GM21381 (cell line): ENCODE results near the gene GHRL.

ENCODE experiments used
- ATAC-seq: cut with Tn5 transposase; IDR thresholded peaks from one replicate; pipeline ENCODE4 v1.9.1; 2021; ENCODE audit warnings: mild to moderate bottlenecking, moderate library complexity; ENCODE audit not compliant: unreplicated experiment

GHRL gene

GRCh38 chr3:10328460-10329071, 35.8 kb upstream of the GHRL start:
- no peak for ATAC-seq

GRCh38 chr3:10327592-10327991, 34.8 kb upstream of the GHRL start:
- ATAC-seq, result no peak

DNA sequence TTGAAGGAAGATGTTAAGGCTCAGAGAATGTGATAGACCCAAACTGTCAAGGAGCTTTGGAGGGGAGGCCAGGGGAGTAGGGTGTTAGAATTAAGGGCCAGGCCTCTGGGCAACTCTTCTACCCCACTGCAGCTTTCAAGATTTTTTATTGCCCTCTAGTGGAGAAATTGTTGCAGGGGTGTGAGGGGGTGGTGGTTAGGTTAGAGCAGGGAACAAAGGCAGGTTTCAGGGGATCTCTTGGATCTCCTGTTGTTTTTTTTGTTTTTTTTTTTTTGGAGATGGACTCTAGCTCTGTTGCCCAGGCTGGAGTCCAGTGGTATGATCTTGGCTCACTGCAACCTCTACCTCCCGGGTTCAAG, 29.6 kb upstream of the GHRL start:
- ATAC-seq, result no peak

DNA sequence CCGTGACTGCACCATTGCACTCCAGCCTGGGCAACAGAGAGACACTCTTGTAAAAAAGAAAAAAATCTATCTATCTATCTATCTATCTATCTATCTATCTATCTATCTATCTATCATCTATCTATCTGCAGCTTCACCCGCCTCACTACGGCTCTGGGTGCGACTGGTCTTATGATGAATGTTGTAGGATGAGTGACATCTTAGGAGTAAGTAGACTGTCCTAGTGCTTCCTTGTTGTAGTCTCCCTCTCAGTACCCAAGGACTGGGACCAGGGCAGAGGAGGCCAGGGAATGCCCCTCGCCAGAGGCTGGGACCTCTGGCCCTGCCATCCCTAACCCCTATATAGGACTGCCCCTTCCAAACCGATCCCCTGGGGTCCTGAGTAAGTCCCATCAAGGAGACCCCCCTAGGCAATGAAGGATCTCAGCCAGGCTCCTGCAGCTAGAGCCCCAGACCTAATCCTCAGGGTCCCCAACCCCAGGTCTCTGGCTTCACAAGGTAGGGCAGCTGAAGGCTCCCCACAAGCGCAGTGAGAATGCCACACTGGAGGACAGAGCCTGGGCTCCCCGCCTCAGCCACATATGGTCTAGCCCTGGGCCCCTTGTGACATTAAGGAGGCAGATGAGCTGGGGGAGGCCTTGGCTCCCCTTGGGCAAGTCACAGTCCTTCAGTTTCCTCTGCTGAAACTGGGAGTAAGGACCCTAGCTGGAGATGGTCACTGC, 29.0 kb upstream of the GHRL start:
- ATAC-seq, result no peak

GRCh38 chr3:10320320-10320677, 27.6 kb upstream of the GHRL start:
- ATAC-seq, result no peak

DNA sequence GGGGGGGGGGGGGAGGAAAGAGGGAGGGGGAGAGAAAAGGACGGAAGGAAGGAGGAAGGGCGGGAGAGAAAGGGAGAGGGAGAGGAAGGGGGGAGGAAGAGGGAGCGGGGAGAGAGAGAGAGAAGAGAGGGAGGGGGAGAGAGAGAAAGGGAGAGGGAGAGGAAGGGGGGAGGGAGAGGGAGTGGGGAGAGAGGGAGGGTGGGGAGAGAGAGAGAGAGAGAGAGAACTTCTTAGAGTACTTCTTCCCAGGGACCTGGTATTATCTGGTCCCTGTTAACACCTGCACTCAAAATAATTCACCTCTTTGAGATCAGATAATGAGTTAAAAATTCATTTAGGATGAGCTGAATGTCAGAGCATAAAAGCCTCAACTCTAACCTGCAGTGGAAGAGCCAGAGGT, 27.1 kb upstream of the GHRL start:
- ATAC-seq, result no peak

- no peak for ATAC-seq
Measured at GRCh38 chr3:10319251-10319650, 26.5 kb upstream of the GHRL start.

- ATAC-seq, result no peak
Measured at GRCh38 chr3:10317961-10318350, 25.2 kb upstream of the GHRL start.

DNA sequence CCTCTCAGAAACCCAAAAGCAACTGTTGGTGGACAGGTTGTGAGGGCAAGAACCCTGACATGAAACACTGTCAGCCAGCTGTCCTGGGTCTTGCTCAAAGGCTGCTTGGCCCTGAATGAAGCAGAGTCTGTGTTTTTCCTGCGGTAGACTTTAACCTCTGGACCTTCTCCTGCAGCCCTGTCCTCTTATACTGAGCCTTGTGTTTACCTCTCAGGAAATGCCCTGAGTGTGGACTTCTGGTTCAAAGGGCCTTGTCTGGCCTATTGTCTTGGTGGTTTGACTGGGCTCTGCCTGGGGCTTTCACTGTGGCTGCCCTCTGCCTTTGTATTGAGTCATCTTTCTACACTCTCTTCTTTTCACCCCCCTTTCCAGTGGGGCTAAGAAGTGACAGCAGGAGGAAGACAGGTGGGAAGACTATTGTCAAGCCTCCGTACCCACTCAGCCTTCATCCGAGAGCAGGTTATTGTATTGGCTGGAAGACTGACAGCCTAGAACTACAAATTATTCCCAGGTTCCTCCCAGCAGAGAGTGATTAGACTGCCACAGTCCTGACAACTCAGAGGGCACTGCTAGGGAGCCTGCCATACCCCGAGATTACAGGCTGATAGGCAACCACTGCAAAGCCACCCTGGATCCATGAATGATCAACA, 24.7 kb upstream of the GHRL start:
- no peak for ATAC-seq

DNA sequence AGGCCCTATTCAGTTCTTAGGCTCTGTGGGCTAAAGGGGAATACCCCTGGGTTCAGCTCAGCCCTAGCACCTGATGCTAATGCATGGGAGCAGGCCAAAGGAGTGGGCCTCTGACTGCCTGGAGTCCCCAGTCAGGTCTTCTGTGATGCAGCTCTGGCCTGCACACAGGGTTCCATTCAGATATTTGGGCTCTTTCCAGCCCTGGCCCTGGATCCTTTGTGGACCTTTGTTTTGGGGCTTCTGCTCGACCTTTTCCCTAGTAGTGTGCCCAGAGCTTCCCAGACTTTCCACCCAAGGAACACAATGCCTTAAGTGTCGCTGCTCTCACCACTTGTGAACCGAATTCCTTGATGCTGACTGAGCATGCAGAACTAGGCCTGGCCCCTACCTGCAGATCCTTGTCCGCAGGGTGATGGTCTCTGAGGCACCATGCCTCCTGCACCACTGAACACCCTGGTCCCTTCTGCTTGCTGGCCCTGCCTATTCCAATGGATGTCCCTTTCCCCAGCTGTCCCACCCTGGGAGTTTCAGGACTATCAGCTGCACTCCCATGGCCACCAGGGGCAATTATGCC, 23.1 kb upstream of the GHRL start:
- ATAC-seq, result no peak

DNA sequence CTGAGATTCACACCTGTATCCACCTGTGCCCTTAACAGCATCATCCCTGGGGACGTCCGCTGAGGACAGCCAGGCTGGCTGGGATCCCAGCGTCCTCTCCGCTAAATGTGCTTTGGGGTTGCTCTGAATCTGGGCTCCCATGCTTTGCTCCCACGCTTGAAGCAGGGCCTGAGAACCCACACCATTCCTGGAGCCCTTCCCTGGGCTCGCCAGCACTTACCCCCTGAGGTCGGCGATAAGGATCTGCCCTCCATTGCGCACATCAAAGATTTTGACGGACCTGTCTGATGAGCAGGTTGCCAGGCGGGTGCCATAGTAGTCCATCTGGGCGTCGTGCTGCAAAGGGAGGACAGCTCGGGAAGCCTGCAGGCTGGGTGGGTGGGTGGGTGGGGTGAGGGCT, 22.4 kb upstream of the GHRL start:
- no peak for ATAC-seq

- no peak for ATAC-seq
Measured at GRCh38 chr3:10312861-10313260, 20.1 kb upstream of the GHRL start.

DNA sequence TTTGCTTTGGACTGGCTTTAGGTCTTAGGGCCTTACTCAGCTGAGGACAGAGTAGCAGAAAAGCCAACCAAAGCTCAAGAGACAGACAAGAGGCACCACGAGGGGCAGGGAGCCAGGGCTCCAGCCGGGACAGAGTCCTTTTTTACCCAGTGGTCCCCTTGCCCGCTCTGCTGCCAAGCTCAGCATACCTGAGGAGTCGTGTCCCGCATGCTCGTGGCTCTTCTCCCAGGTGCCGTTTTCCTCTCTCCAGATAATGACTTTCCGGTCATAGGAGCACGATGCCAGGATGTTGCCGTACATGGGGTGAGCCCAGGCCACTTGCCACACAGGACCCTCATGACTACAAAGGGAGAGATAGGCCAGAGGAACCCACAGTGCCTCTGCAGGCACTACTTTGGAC, 19.6 kb upstream of the GHRL start:
- no peak for ATAC-seq

DNA sequence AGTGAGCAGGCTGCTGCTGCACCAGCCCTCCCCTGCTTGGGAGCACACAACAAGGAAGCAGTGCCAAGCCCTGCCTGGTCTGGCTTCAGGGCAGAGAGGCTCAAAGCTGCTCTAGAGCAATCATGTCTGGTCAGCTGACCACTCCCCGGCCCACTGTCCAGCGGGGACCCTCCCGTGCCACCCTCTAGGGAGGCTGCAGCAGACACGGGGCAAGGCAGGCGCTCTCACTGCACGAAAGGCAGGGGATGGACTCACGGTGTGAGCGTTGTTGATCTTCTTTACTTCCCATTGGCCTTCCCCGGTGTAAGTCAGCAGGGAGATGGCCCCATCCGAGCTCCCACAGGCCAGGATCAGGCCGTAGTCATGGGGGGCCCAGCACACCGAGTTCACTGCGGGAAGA, 19.0 kb upstream of the GHRL start:
- no peak for ATAC-seq

- ATAC-seq, result no peak
Measured at GRCh38 chr3:10310578-10310977, 17.8 kb upstream of the GHRL start.

- ATAC-seq, result no peak
Measured at GRCh38 chr3:10309736-10310135, 17.0 kb upstream of the GHRL start.

- ATAC-seq, result no peak
Measured at GRCh38 chr3:10308678-10309077, 15.9 kb upstream of the GHRL start.

GRCh38 chr3:10306156-10306555, 13.4 kb upstream of the GHRL start:
- no peak for ATAC-seq

GRCh38 chr3:10305331-10305902, 12.7 kb upstream of the GHRL start:
- no peak for ATAC-seq

DNA sequence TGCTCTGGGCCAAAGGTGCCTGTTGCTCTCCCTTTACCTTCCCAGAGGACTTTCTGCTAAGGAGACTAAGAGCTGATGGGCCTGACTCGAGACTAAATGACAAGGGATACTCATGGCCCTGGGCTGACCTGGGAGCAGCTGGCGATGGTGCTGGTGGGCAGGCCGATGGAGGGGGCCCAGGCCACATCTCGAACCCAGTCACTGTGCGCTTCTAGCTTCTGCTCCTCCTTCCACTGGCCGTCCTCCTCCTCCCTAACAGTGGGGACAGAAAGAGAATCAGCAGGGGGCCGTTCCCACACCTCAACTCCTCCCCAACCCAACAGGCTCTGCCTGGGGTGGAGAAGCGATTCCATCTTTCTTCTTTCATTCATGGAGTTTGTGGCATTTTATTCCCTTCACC, 12.2 kb upstream of the GHRL start:
- no peak for ATAC-seq

DNA sequence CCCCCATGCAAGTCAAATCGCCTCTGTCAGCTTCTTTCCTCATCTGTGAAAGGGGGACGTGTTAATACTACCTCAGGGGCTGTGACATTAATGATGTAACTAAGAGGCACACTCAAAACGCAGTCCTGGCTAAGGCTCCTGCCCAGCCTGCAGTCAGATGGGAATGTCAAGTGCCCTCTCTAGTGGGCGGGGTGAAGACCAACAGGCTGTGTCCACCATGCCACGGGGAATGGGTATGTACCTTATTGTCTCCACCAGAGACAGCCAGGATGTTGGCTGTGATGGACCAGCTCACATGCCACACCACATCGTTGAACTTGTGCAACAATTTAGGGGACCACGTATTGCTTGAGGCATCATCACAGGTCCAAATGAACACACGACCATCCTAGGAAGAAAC, 11.0 kb upstream of the GHRL start:
- no peak for ATAC-seq

GRCh38 chr3:10303105-10303504, 10.4 kb upstream of the GHRL start:
- ATAC-seq, result no peak
